Kidney glomerular epithelial cell (primary cell): ENCODE results near the gene NRXN3.
"Not testable (repeated sequence)": the region's sequence is repeated elsewhere in the genome, so short reads cannot be mapped to it uniquely, and the experiment has no call there.

Experiments used
- DNase-seq: peaks from one replicate; lab custom pipeline; 2025; lab: John Stamatoyannopoulos, UW

Gene NRXN3

GRCh38 chr14:79011920-79012204, 841.7 kb downstream of the NRXN3 start:
- DNase-seq: peak; percentile 27

GRCh38 chr14:79016828-79017505, 846.8 kb downstream of the NRXN3 start:
- DNase-seq: peak; percentile 71

GRCh38 chr14:79017561-79017960, 847.4 kb downstream of the NRXN3 start:
- no peak for DNase-seq

GRCh38 chr14:79018836-79019235, 848.7 kb downstream of the NRXN3 start:
- peak; percentile 61 for DNase-seq

GRCh38 chr14:79019898-79020297, 849.7 kb downstream of the NRXN3 start:
- not testable (repeated sequence) for DNase-seq

GRCh38 chr14:79021766-79022165, 851.6 kb downstream of the NRXN3 start:
- DNase-seq: no peak

- DNase-seq: no peak
Observed at GRCh38 chr14:79027138-79027537, 857.0 kb downstream of the NRXN3 start.

GRCh38 chr14:79028281-79028680, 858.1 kb downstream of the NRXN3 start:
- no peak for DNase-seq

- no peak for DNase-seq
Observed at GRCh38 chr14:79036441-79036840, 866.3 kb downstream of the NRXN3 start.

GRCh38 chr14:79037106-79037505, 866.9 kb downstream of the NRXN3 start:
- DNase-seq: no peak

- no peak for DNase-seq
Observed at GRCh38 chr14:79037593-79037992, 867.4 kb downstream of the NRXN3 start.

GRCh38 chr14:79040790-79041189, 870.6 kb downstream of the NRXN3 start:
- no peak for DNase-seq

- DNase-seq: no peak
Observed at GRCh38 chr14:79043194-79043889, 873.2 kb downstream of the NRXN3 start.

GRCh38 chr14:79044894-79045624, 874.9 kb downstream of the NRXN3 start:
- peak; percentile 56 for DNase-seq

- DNase-seq: no peak
Observed at GRCh38 chr14:79050787-79051727, 880.9 kb downstream of the NRXN3 start.

- DNase-seq: no peak
Observed at GRCh38 chr14:79051742-79052141, 881.6 kb downstream of the NRXN3 start.

- DNase-seq: no peak
Observed at GRCh38 chr14:79056879-79057278, 886.7 kb downstream of the NRXN3 start.

GRCh38 chr14:79057333-79057732, 887.2 kb downstream of the NRXN3 start:
- no peak for DNase-seq

GRCh38 chr14:79062226-79062625, 892.1 kb downstream of the NRXN3 start:
- peak; percentile 30 for DNase-seq

GRCh38 chr14:79064214-79064613, 894.0 kb downstream of the NRXN3 start:
- DNase-seq: no peak

GRCh38 chr14:79074510-79074909, 904.3 kb downstream of the NRXN3 start:
- DNase-seq: no peak

GRCh38 chr14:79076428-79076827, 906.3 kb downstream of the NRXN3 start:
- no peak for DNase-seq
